Measurements from ENCODE around the gene MTG1. TPM values are rescaled to one million over a fixed set of nuclear protein-coding genes. Genes with fewer than 3 reads are reported as not detected.
A peak's percentile ranks its signal among the peaks of the same experiment; 100 is the strongest.
"Not testable (repeated sequence)": the region's sequence is repeated elsewhere in the genome, so short reads cannot be mapped to it uniquely, and the experiment has no call there.

MTG1 gene
- total RNA-seq, 2 experiments from 2014 or later: 47.7 to 56.1 TPM

- Mint-ChIP-seq H3K36me3 (ENCODE audit: low read depth) (peaks cover 64% of the 10 kb centered on the region), H3K4me3 (no peak overlapping the region), H3K27ac (peak overlapping the region; percentile 69), H3K9me3 (no peaks in the 10 kb centered on the region), H3K4me1 (peaks cover 56% of the 10 kb centered on the region), H3K27me3 (no peaks in the 10 kb centered on the region)
- ChIA-PET CTCF (no interaction called here), POLR2A (no interaction called here)
- no peak for DNase-seq
These were observed 8.2 kb downstream of the MTG1 start for GRCh38 chr10:133401981-133402725.

- DNase-seq: no peak
- H3K9me3 Mint-ChIP-seq: peaks cover 7% of the 10 kb centered on the region
- no peak overlapping the region for H3K27ac Mint-ChIP-seq
- no peak overlapping the region for H3K4me3 Mint-ChIP-seq
- ChIA-PET CTCF (no interaction called here), POLR2A (no interaction called here)
- H3K36me3 Mint-ChIP-seq (ENCODE audit: low read depth): peaks cover 67% of the 10 kb centered on the region
- no peaks in the 10 kb centered on the region for H3K27me3 Mint-ChIP-seq
- H3K4me1 Mint-ChIP-seq: peaks cover 54% of the 10 kb centered on the region
These were observed 9.4 kb downstream of the MTG1 start for GRCh38 chr10:133403359-133403758.

GRCh38 chr10:133403784-133404183, 9.8 kb downstream of the MTG1 start:
- Mint-ChIP-seq H3K9me3 (peaks cover 10% of the 10 kb centered on the region), H3K36me3 (ENCODE audit: low read depth) (peaks cover 69% of the 10 kb centered on the region), H3K27me3 (no peaks in the 10 kb centered on the region), H3K27ac (peak overlapping the region; percentile 55), H3K4me1 (peaks cover 56% of the 10 kb centered on the region), H3K4me3 (no peak overlapping the region)
- DNase-seq: no peak
- ChIA-PET POLR2A (no interaction called here), CTCF (no interaction called here)

- POLR2A ChIA-PET: no interaction called here
These were observed 11.3 kb downstream of the MTG1 start for GRCh38 chr10:133405272-133405671.

GRCh38 chr10:133405844-133406527, 12.0 kb downstream of the MTG1 start:
- POLR2A ChIA-PET: no interaction called here

More at GRCh38 chr10:133405272-133405671, 11.3 kb downstream of the MTG1 start:
- CTCF ChIA-PET: no interaction called here
- H3K4me3 Mint-ChIP-seq: no peak overlapping the region
- no peak for DNase-seq
- peaks cover 54% of the 10 kb centered on the region for H3K4me1 Mint-ChIP-seq
- H3K9me3 Mint-ChIP-seq: peaks cover 15% of the 10 kb centered on the region
- H3K27me3 Mint-ChIP-seq: no peaks in the 10 kb centered on the region
- peaks cover 77% of the 10 kb centered on the region for H3K36me3 Mint-ChIP-seq (ENCODE audit: low read depth)
- no peak overlapping the region for H3K27ac Mint-ChIP-seq

GRCh38 chr10:133411523-133412380, 17.8 kb downstream of the MTG1 start:
- DNase-seq: no peak
- Mint-ChIP-seq H3K36me3 (ENCODE audit: low read depth) (peaks cover 87% of the 10 kb centered on the region), H3K4me3 (no peak overlapping the region), H3K27ac (no peak overlapping the region), H3K4me1 (peaks cover 17% of the 10 kb centered on the region), H3K9me3 (peaks cover 48% of the 10 kb centered on the region), H3K27me3 (no peaks in the 10 kb centered on the region)
- POLR2A ChIA-PET: no interaction called here
- CTCF ChIA-PET: interaction anchor here (0.6 kb wide), 1 partner anchor 155 kb away, joined by 3 read pairs; no protein-coding TSS in a partner anchor

More at GRCh38 chr10:133405844-133406527, 12.0 kb downstream of the MTG1 start:
- CTCF ChIA-PET: interaction anchor here (0.9 kb wide), 1 partner anchor 16 kb away, joined by 3 read pairs; no protein-coding TSS in a partner anchor
- Mint-ChIP-seq H3K4me3 (no peak overlapping the region), H3K27ac (no peak overlapping the region), H3K9me3 (peaks cover 21% of the 10 kb centered on the region), H3K27me3 (no peaks in the 10 kb centered on the region), H3K4me1 (peaks cover 48% of the 10 kb centered on the region), H3K36me3 (ENCODE audit: low read depth) (peaks cover 79% of the 10 kb centered on the region)
- DNase-seq: no peak

- Mint-ChIP-seq H3K27ac (no peak overlapping the region), H3K36me3 (ENCODE audit: low read depth) (peaks cover 81% of the 10 kb centered on the region), H3K4me1 (peaks cover 13% of the 10 kb centered on the region), H3K27me3 (no peaks in the 10 kb centered on the region), H3K9me3 (peaks cover 48% of the 10 kb centered on the region), H3K4me3 (no peak overlapping the region)
- CTCF ChIA-PET: no interaction called here
- no peak for DNase-seq
- POLR2A ChIA-PET: no interaction called here
These were observed 18.4 kb downstream of the MTG1 start for GRCh38 chr10:133412381-133412711.

GRCh38 chr10:133414401-133414800, 20.4 kb downstream of the MTG1 start:
- H3K27ac Mint-ChIP-seq, H3K4me1 Mint-ChIP-seq, DNase-seq, H3K4me3 Mint-ChIP-seq, H3K27me3 Mint-ChIP-seq, CTCF ChIA-PET, POLR2A ChIA-PET: not testable (repeated sequence)
- peaks cover 38% of the 10 kb centered on the region for H3K9me3 Mint-ChIP-seq
- H3K36me3 Mint-ChIP-seq (ENCODE audit: low read depth): peaks cover 64% of the 10 kb centered on the region

GRCh38 chr10:133415752-133416151, 21.8 kb downstream of the MTG1 start:
- Mint-ChIP-seq H3K4me1 (no peaks in the 10 kb centered on the region), H3K36me3 (ENCODE audit: low read depth) (peaks cover 52% of the 10 kb centered on the region)

GRCh38 chr10:133418289-133418993, 24.5 kb downstream of the MTG1 start:
- CTCF ChIA-PET: interaction anchor here (1.0 kb wide), 1 partner anchor 71 kb away, joined by 3 read pairs; the partner anchor contains the start of gene PRAP1
- POLR2A ChIA-PET: no interaction called here

More at GRCh38 chr10:133415752-133416151, 21.8 kb downstream of the MTG1 start:
- Mint-ChIP-seq H3K9me3 (peaks cover 29% of the 10 kb centered on the region), H3K27me3 (no peaks in the 10 kb centered on the region), H3K4me3 (no peak overlapping the region), H3K27ac (no peak overlapping the region)
- DNase-seq: no peak
- ChIA-PET POLR2A (no interaction called here), CTCF (no interaction called here)

GRCh38 chr10:133419211-133419950, 25.4 kb downstream of the MTG1 start:
- peaks cover 3% of the 10 kb centered on the region for H3K27me3 Mint-ChIP-seq
- no peak overlapping the region for H3K4me3 Mint-ChIP-seq
- ChIA-PET POLR2A (no interaction called here), CTCF (interaction anchor here (1.6 kb wide), 1 partner anchor 19 kb away, joined by 5 read pairs; no protein-coding TSS in a partner anchor)
- H3K27ac Mint-ChIP-seq: no peak overlapping the region
- H3K36me3 Mint-ChIP-seq (ENCODE audit: low read depth): peaks cover 20% of the 10 kb centered on the region
- H3K4me1 Mint-ChIP-seq: no peaks in the 10 kb centered on the region
- H3K9me3 Mint-ChIP-seq: peaks cover 7% of the 10 kb centered on the region
- DNase-seq: no peak

More at GRCh38 chr10:133418289-133418993, 24.5 kb downstream of the MTG1 start:
- peaks cover 25% of the 10 kb centered on the region for H3K36me3 Mint-ChIP-seq (ENCODE audit: low read depth)
- DNase-seq: no peak
- no peaks in the 10 kb centered on the region for H3K4me1 Mint-ChIP-seq
- no peak overlapping the region for H3K4me3 Mint-ChIP-seq
- peaks cover 8% of the 10 kb centered on the region for H3K9me3 Mint-ChIP-seq
- peaks cover under 1% of the 10 kb centered on the region for H3K27me3 Mint-ChIP-seq
- H3K27ac Mint-ChIP-seq: no peak overlapping the region

- CTCF ChIA-PET: interaction anchor here (1.6 kb wide), 1 partner anchor 18 kb away, joined by 5 read pairs; no protein-coding TSS in a partner anchor
- H3K36me3 Mint-ChIP-seq (ENCODE audit: low read depth): peaks cover 15% of the 10 kb centered on the region
- POLR2A ChIA-PET: no interaction called here
- peaks cover 3% of the 10 kb centered on the region for H3K27me3 Mint-ChIP-seq
- H3K9me3 Mint-ChIP-seq: peaks cover 7% of the 10 kb centered on the region
- no peak overlapping the region for H3K27ac Mint-ChIP-seq
- H3K4me3 Mint-ChIP-seq: no peak overlapping the region
- no peak for DNase-seq
- H3K4me1 Mint-ChIP-seq: no peaks in the 10 kb centered on the region
These were observed 26.1 kb downstream of the MTG1 start for GRCh38 chr10:133420028-133420427.
